HCT116 (cell line): ENCODE data around the gene PTPRR. TPM values are rescaled to one million over a fixed set of nuclear protein-coding genes. Genes with fewer than 3 reads are reported as not detected.

Experiments used
- ATAC-seq: fragments of 200-7000 bp; cut with Tn5 transposase; 2 replicates; pipeline ENCODE4 v1.9.1; 2020; ENCODE audit warnings: mild to moderate bottlenecking, moderate library complexity
- BruUV-seq: library from RNA; stranded (reverse); fragments of 400-500 nt; replicated peaks from 2 replicates; lab custom pipeline; 2021; lab: Mats Ljungman, UMichigan
- CTCF ChIA-PET: fragments of 300-600 bp; sonication (Branson Sonifier 250); formaldehyde crosslinking; loops from one replicate; lab custom pipeline; 2021; ENCODE audit warnings: antibody characterized with exemption; lab: Charles Lee
- POLR2A ChIA-PET: fragments of 300-600, 350-600 bp; sonication (Branson Sonifier 250); formaldehyde crosslinking; loops from one replicate; lab custom pipeline; 2021; ENCODE audit warnings: antibody characterized with exemption; lab: Charles Lee
- RAD21 ChIA-PET, 2 experiments: fragments of 300-600 bp; sonication (Branson Sonifier 250); formaldehyde crosslinking; loops; one replicate each; lab custom pipeline; 2023; ENCODE audit warnings: low total read pairs in 2 of 2; ENCODE audit not compliant: uncharacterized antibody in 2 of 2, unreplicated experiment in 2 of 2, low non-redundant PET in 1 of 2; lab: Charles Lee
- DNase-seq: peaks from one replicate; pipeline ENCODE4 v3.0.0-alpha.2; 2010; ENCODE audit warnings: low read depth, low spot score
- H2AFZ ChIP-seq: fragments of 200-600 bp; shearing (Covaris generic), sonication (generic); 2 replicates; pipeline ENCODE4 v1.6.1; 2017; ENCODE audit warnings: low read depth, mixed run types, mixed read lengths, antibody characterized with exemption, low read length; ENCODE audit not compliant: poor library complexity, severe bottlenecking
- H3K27ac ChIP-seq: 2 replicates; pipeline ENCODE4 v1.5.1; 2012; ENCODE audit warnings: low read depth, low read length
- H3K27me3 ChIP-seq: fragments of 200-600 bp; sonication (generic); 2 replicates; pipeline ENCODE4 v1.6.1; 2016; ENCODE audit warnings: mixed run types, low read length, mixed read lengths; ENCODE audit not compliant: insufficient read depth
- H3K36me3 ChIP-seq, 2 experiments: fragments of 200-500 bp in 1 of 2; fragments of 200-600 bp in 1 of 2; sonication (Bioruptor generic) in 1 of 2; sonication (generic) in 1 of 2; 2 replicates each; pipeline versions ENCODE4 v1.5.1 to v1.6.1; 2014 to 2016; ENCODE audit warnings: low read length in 2 of 2, inconsistent platforms in 1 of 2, mixed read lengths in 1 of 2, mixed run types in 1 of 2; ENCODE audit not compliant: insufficient read depth in 2 of 2, control insufficient read depth in 1 of 2
- H3K4me1 ChIP-seq, 2 experiments: fragments of 200-600 bp in 1 of 2; sonication (generic) in 1 of 2; 2 replicates each; pipeline versions ENCODE4 v1.5.1 to v1.6.1; 2012 to 2017; ENCODE audit warnings: low read length in 2 of 2, inconsistent platforms in 1 of 2, mild to moderate bottlenecking in 1 of 2, mixed read lengths in 1 of 2, mixed run types in 1 of 2, moderate library complexity in 1 of 2; ENCODE audit not compliant: insufficient read depth in 2 of 2, control insufficient read depth in 1 of 2
- H3K4me2 ChIP-seq: fragments of 200-600 bp; sonication (generic); 2 replicates; pipeline ENCODE4 v1.6.1; 2017; ENCODE audit warnings: mixed run types, low read length, mixed read lengths
- H3K4me3 ChIP-seq, 2 experiments: fragments of 200-600 bp in 1 of 2; sonication (generic) in 1 of 2; replicated peaks in 1 of 2; 2 replicates each; pipeline ENCODE4 v1.5.1; 2011 to 2016; ENCODE audit warnings: low read length in 2 of 2, control low read depth in 1 of 2, low read depth in 1 of 2, mild to moderate bottlenecking in 1 of 2, mixed read lengths in 1 of 2, mixed run types in 1 of 2
- H3K79me2 ChIP-seq: fragments of 200-600 bp; sonication (generic); 2 replicates; pipeline ENCODE4 v1.6.1; 2017; ENCODE audit warnings: mild to moderate bottlenecking, mixed run types, low read length, moderate library complexity, mixed read lengths; ENCODE audit not compliant: insufficient read depth
- H3K9ac ChIP-seq: fragments of 200-600 bp; sonication (generic); 2 replicates; pipeline ENCODE4 v1.6.1; 2016; ENCODE audit warnings: low read length, mixed read lengths
- H3K9me2 ChIP-seq: fragments of 200-600 bp; sonication (generic), shearing (Covaris generic); 2 replicates; pipeline ENCODE4 v1.6.1; 2017; ENCODE audit warnings: mixed run types, mild to moderate bottlenecking, moderate library complexity; ENCODE audit not compliant: insufficient read depth
- H3K9me3 ChIP-seq, 2 experiments: fragments of 200-500 bp in 1 of 2; fragments of 200-600 bp in 1 of 2; sonication (Bioruptor generic) in 1 of 2; sonication (generic) in 1 of 2; 2 replicates each; pipeline ENCODE4 v1.6.1; 2014 to 2017; ENCODE audit warnings: low read length in 2 of 2, mixed read lengths in 2 of 2, inconsistent platforms in 1 of 2, low read depth in 1 of 2, mild to moderate bottlenecking in 1 of 2, mixed run types in 1 of 2, moderate library complexity in 1 of 2; ENCODE audit not compliant: control insufficient read depth in 1 of 2, insufficient read depth in 1 of 2
- H4K20me1 ChIP-seq: fragments of 200-600 bp; sonication (generic), shearing (Covaris generic); 2 replicates; pipeline ENCODE4 v1.6.1; 2017; ENCODE audit warnings: mixed run types, mild to moderate bottlenecking, moderate library complexity; ENCODE audit not compliant: insufficient read depth
- RAD21 ChIP-seq: IDR thresholded peaks from 2 replicates; pipeline ENCODE4 v1.6.1; 2012; ENCODE audit warnings: low read depth, mild to moderate bottlenecking
- SRF ChIP-seq: IDR thresholded peaks from 2 replicates; pipeline ENCODE4 v1.6.1; 2012; ENCODE audit warnings: low read depth
- TCF7L2 ChIP-seq: IDR thresholded peaks from 2 replicates; pipeline ENCODE4 v1.7.0; 2011; ENCODE audit warnings: borderline replicate concordance, inconsistent platforms; ENCODE audit not compliant: insufficient read depth, insufficient read length; ENCODE audit errors: extremely low read depth
- intact Hi-C: fragments of 100-400 bp; cut with micrococcal nuclease; formaldehyde crosslinking; loops from 2 replicates; pipeline ENCODE4 v1.10.0; 2022
- total RNA-seq: library from RNA; stranded (reverse); gene quantifications from one replicate; pipeline ENCODE4 v1.2.1, GENCODE V29; 2021; ENCODE audit not compliant: unreplicated experiment
- TF ChIP-seq, protein P1 (sequence below): IDR thresholded peaks from 2 replicates; pipeline ENCODE4 v1.6.1; 2012; ENCODE audit warnings: low read depth

Gene PTPRR
- total RNA-seq, 1 experiment from 2014 or later, result 0.27 TPM

DNA sequence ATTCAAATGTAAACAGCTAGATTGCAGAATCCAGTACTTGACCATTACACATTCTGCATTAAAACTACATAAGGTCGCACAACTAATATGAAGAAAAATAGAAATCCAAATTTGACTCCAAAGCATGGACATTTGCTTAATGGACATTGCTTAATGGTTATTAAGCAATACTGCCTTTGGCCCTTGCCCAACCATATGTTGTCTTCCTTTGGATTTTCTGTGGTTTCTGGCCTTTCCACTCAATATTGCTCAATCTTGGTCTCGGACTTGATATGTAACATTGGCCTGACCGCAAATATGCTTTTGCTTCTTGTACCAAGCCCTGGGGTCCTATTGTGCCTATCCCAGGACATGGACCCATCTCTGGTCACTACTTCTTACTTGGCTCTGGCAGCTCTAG is 67.2 kb downstream of the PTPRR start:
- H3K79me2 ChIP-seq, result no peaks in the 10 kb centered on the region
- no TSS peak for BruUV-seq
- intact Hi-C loops, result loop anchor here (5.0 kb wide), 1 partner anchor 159 kb away; no protein-coding TSS in a partner anchor
- CTCF ChIA-PET, result interaction anchor here (0.8 kb wide), 1 partner anchor 122 kb away, joined by 3 read pairs; no protein-coding TSS in a partner anchor
- no peaks in the 10 kb centered on the region for H4K20me1 ChIP-seq
- no peaks in the 10 kb centered on the region for H3K9me3 ChIP-seq
- no peak overlapping the region for H3K9ac ChIP-seq
- no peak overlapping the region for H3K27ac ChIP-seq
- ATAC-seq (no peak), DNase-seq (no peak)
- H3K36me3 ChIP-seq, result no peaks in the 10 kb centered on the region
- no peaks in the 10 kb centered on the region for H3K27me3 ChIP-seq
- H3K4me1 ChIP-seq, result no peaks in the 10 kb centered on the region
- H3K4me2 ChIP-seq, result no peak overlapping the region
- POLR2A ChIA-PET, result no interaction called here
- H2AFZ ChIP-seq, result no peak overlapping the region
- no peaks in the 10 kb centered on the region for H3K9me2 ChIP-seq
- H3K4me3 ChIP-seq, result no peak overlapping the region
- TF ChIP-seq RAD21 (no peak), SRF (no peak), TCF7L2 (no peak)
- TF ChIP-seq, protein P1, sequence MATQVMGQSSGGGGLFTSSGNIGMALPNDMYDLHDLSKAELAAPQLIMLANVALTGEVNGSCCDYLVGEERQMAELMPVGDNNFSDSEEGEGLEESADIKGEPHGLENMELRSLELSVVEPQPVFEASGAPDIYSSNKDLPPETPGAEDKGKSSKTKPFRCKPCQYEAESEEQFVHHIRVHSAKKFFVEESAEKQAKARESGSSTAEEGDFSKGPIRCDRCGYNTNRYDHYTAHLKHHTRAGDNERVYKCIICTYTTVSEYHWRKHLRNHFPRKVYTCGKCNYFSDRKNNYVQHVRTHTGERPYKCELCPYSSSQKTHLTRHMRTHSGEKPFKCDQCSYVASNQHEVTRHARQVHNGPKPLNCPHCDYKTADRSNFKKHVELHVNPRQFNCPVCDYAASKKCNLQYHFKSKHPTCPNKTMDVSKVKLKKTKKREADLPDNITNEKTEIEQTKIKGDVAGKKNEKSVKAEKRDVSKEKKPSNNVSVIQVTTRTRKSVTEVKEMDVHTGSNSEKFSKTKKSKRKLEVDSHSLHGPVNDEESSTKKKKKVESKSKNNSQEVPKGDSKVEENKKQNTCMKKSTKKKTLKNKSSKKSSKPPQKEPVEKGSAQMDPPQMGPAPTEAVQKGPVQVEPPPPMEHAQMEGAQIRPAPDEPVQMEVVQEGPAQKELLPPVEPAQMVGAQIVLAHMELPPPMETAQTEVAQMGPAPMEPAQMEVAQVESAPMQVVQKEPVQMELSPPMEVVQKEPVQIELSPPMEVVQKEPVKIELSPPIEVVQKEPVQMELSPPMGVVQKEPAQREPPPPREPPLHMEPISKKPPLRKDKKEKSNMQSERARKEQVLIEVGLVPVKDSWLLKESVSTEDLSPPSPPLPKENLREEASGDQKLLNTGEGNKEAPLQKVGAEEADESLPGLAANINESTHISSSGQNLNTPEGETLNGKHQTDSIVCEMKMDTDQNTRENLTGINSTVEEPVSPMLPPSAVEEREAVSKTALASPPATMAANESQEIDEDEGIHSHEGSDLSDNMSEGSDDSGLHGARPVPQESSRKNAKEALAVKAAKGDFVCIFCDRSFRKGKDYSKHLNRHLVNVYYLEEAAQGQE, result no peak
- RAD21 ChIA-PET, result no interaction called here
